Nephron (organoid): ENCODE results near the gene TMEM143.

Experiments
- H3K27ac Mint-ChIP-seq, 3 experiments: 2 replicates each; pipeline ENCODE4 v1.8.0; 2020; ENCODE audit warnings: mixed read lengths in 3 of 3, mild to moderate bottlenecking in 2 of 3, moderate library complexity in 1 of 3
- H3K27me3 Mint-ChIP-seq: 2 replicates; pipeline ENCODE4 v1.8.0; 2021; ENCODE audit warnings: low read depth, mild to moderate bottlenecking, moderate library complexity, mixed read lengths
- H3K36me3 Mint-ChIP-seq: 2 replicates; pipeline ENCODE4 v1.8.0; 2020; ENCODE audit warnings: low read depth, mixed read lengths
- H3K4me1 Mint-ChIP-seq: 2 replicates; pipeline ENCODE4 v1.8.0; 2020; ENCODE audit warnings: mixed read lengths
- H3K4me3 Mint-ChIP-seq, 3 experiments: 2 replicates each; pipeline ENCODE4 v1.8.0; 2020; ENCODE audit warnings: mild to moderate bottlenecking in 3 of 3, mixed read lengths in 3 of 3, moderate library complexity in 2 of 3
- H3K9me3 Mint-ChIP-seq: 2 replicates; pipeline ENCODE4 v1.8.0; 2020; ENCODE audit warnings: mixed read lengths
- CTCF ChIP-seq, 3 experiments: fragments of 200-600 bp; sonication (generic); IDR thresholded peaks; one replicate each; pipeline ENCODE4 v1.5.0; 2021; ENCODE audit warnings: antibody characterized with exemption in 3 of 3; ENCODE audit not compliant: unreplicated experiment in 3 of 3

The TMEM143 gene

GRCh38 chr19:48333467-48334384 is 30.0 kb downstream of the TMEM143 start:
- Mint-ChIP-seq H3K27ac (peak overlapping the region; percentile 90 to 97 (median 95)), H3K36me3 (peaks cover 13% of the 10 kb centered on the region), H3K4me1 (peaks cover 43% of the 10 kb centered on the region), H3K27me3 (no peaks in the 10 kb centered on the region), H3K9me3 (no peaks in the 10 kb centered on the region), H3K4me3 (peak overlapping the region; percentile 86 to 89 (median 88))
- peak; percentile 79 to 89 (median 88) for TF ChIP-seq CTCF (IDR thresholded peaks at IDR 0.05; ENCODE audit: unreplicated experiment in 3 of 3)

GRCh38 chr19:48332662-48333466 is 30.9 kb downstream of the TMEM143 start:
- Mint-ChIP-seq H3K36me3 (peaks cover 17% of the 10 kb centered on the region), H3K4me3 (peak overlapping the region; percentile 86 to 89 (median 88)), H3K27me3 (no peaks in the 10 kb centered on the region), H3K27ac (peak overlapping the region; percentile 90 to 97 (median 95)), H3K9me3 (no peaks in the 10 kb centered on the region), H3K4me1 (peaks cover 44% of the 10 kb centered on the region)
- no peak for TF ChIP-seq CTCF (IDR thresholded peaks at IDR 0.05; ENCODE audit: unreplicated experiment in 3 of 3)

GRCh38 chr19:48332351-48332661 is 31.4 kb downstream of the TMEM143 start:
- Mint-ChIP-seq H3K9me3 (no peaks in the 10 kb centered on the region), H3K27ac (peak overlapping the region; percentile 90 to 97 (median 95)), H3K27me3 (no peaks in the 10 kb centered on the region), H3K4me3 (peak overlapping the region; percentile 86 to 89 (median 88)), H3K36me3 (peaks cover 20% of the 10 kb centered on the region), H3K4me1 (peaks cover 44% of the 10 kb centered on the region)
- no peak for TF ChIP-seq CTCF (IDR thresholded peaks at IDR 0.05; ENCODE audit: unreplicated experiment in 3 of 3)

- Mint-ChIP-seq H3K36me3 (peaks cover 25% of the 10 kb centered on the region), H3K4me3 (peak overlapping the region; percentile 82 to 88 (median 84)), H3K27ac (peak overlapping the region; percentile 89 to 93 (median 91)), H3K4me1 (peaks cover 50% of the 10 kb centered on the region), H3K27me3 (no peaks in the 10 kb centered on the region), H3K9me3 (no peaks in the 10 kb centered on the region)
- no peak for TF ChIP-seq CTCF (IDR thresholded peaks at IDR 0.05; ENCODE audit: unreplicated experiment in 3 of 3)
These were observed 33.6 kb downstream of the TMEM143 start for GRCh38 chr19:48330012-48330681.

GRCh38 chr19:48329167-48329891 is 34.4 kb downstream of the TMEM143 start:
- H3K4me1 Mint-ChIP-seq: peaks cover 56% of the 10 kb centered on the region
- H3K27me3 Mint-ChIP-seq: no peaks in the 10 kb centered on the region
- TF ChIP-seq CTCF (IDR thresholded peaks at IDR 0.05; ENCODE audit: unreplicated experiment in 3 of 3): no peak
- peak overlapping the region; percentile 82 to 88 (median 84) for H3K4me3 Mint-ChIP-seq
- peaks cover 27% of the 10 kb centered on the region for H3K36me3 Mint-ChIP-seq
- H3K27ac Mint-ChIP-seq: peak overlapping the region; percentile 89 to 93 (median 91)
- H3K9me3 Mint-ChIP-seq: no peaks in the 10 kb centered on the region
